ENCODE data around the gene SCEL. TPM values are rescaled to one million over a fixed set of nuclear protein-coding genes. Genes with fewer than 3 reads are reported as not detected.

The SCEL gene
- total and polyA plus RNA-seq, 2 experiments from 2014 or later = not detected

DNA sequence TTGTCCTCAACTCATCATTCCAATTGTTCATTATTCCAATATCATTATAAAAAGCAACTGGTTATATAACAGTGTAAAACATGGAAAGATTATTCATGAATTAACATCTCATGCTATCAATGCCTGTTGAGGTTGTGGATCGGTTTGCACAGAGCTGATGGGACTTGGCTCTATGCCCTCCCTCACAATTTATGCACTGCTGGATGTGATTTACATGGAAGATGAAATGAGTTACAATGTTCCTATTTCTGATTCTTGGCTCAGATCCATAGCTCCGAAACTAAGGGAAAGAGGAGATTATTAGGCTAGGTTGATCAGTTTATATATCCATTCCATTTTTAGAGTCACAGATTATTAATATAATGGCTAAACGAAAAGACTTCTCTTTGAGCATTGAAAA lies 38.6 kb downstream of the SCEL start (continued):
- TF ChIP-seq REST (IDR thresholded peaks at IDR 0.05; ENCODE audit: unreplicated experiment) (no peak), POLR2AphosphoS5 (IDR thresholded peaks at IDR 0.05; ENCODE audit: low read depth) (no peak), ZNF331 (CRISPR knock-in tag; IDR thresholded peaks at IDR 0.05; ENCODE audit: low read depth) (no peak), JUNB (IDR thresholded peaks at IDR 0.05; ENCODE audit: unreplicated experiment) (no peak), EZH2 (IDR thresholded peaks at IDR 0.05; ENCODE audit: low read depth, unreplicated experiment) (no peak), ZNF114 (CRISPR knock-in tag; IDR thresholded peaks at IDR 0.05) (no peak), STAT1 (IDR thresholded peaks at IDR 0.05; ENCODE audit: unreplicated experiment) (no peak)

DNA sequence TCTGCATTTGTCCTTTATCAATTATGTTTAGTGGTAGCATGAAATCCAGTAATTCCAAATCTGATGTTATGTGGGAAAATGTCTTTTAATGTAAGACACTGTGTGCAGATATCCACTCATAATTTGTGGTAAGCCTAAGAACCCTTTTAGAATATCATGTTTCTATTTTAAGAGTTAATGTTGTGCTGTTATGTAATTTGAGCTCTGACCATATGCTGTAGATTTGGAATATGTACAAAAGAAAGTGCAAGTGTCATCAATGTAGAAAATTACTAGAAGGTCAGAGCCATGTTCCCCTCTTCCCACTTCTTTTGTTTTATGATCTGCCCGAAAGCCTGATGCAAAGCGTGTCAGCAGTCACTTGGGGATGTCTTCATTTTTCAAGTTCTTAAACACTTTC lies 44.5 kb downstream of the SCEL start:
- Histone ChIP-seq H3K27me3 (ENCODE audit: insufficient read depth) (no peaks in the 10 kb centered on the region), H3F3A (replicated peaks; ENCODE audit: low read depth) (no peaks in the 10 kb centered on the region), H3K36me3 (ENCODE audit: insufficient read depth) (no peaks in the 10 kb centered on the region), H3K4me2 (no peak overlapping the region), H3K9me2 (ENCODE audit: insufficient read depth) (peaks cover 14% of the 10 kb centered on the region; the same call in 1 of the 2 replicates), H3K27ac (ENCODE audit: low read depth) (no peak overlapping the region), H2AFZ (peak overlapping the region; percentile 74; the same call in 1 of the 2 replicates), H3K4me3 (no peak overlapping the region), H4K20me1 (replicated peaks; ENCODE audit: insufficient read depth) (no peaks in the 10 kb centered on the region), H3K79me2 (replicated peaks; ENCODE audit: insufficient read depth) (no peaks in the 10 kb centered on the region), H3K4me1 (ENCODE audit: insufficient read depth) (no peaks in the 10 kb centered on the region)
- Mint-ChIP-seq H3K36me3 (ENCODE audit: low read depth) (no peaks in the 10 kb centered on the region), H3K9me3 (no peaks in the 10 kb centered on the region), H3K4me1 (no peaks in the 10 kb centered on the region), H3K27me3 (ENCODE audit: insufficient read depth, low read depth, poor library complexity) (no peaks in the 10 kb centered on the region), H3K27ac (no peak overlapping the region), H3K4me3 (no peak overlapping the region)
- DNase-seq (ENCODE audit: low spot score) (no peak), ATAC-seq (no peak)
- no peak for TF ChIP-seq STAT1 (IDR thresholded peaks at IDR 0.05; ENCODE audit: unreplicated experiment)
- TF ChIP-seq, protein P1, sequence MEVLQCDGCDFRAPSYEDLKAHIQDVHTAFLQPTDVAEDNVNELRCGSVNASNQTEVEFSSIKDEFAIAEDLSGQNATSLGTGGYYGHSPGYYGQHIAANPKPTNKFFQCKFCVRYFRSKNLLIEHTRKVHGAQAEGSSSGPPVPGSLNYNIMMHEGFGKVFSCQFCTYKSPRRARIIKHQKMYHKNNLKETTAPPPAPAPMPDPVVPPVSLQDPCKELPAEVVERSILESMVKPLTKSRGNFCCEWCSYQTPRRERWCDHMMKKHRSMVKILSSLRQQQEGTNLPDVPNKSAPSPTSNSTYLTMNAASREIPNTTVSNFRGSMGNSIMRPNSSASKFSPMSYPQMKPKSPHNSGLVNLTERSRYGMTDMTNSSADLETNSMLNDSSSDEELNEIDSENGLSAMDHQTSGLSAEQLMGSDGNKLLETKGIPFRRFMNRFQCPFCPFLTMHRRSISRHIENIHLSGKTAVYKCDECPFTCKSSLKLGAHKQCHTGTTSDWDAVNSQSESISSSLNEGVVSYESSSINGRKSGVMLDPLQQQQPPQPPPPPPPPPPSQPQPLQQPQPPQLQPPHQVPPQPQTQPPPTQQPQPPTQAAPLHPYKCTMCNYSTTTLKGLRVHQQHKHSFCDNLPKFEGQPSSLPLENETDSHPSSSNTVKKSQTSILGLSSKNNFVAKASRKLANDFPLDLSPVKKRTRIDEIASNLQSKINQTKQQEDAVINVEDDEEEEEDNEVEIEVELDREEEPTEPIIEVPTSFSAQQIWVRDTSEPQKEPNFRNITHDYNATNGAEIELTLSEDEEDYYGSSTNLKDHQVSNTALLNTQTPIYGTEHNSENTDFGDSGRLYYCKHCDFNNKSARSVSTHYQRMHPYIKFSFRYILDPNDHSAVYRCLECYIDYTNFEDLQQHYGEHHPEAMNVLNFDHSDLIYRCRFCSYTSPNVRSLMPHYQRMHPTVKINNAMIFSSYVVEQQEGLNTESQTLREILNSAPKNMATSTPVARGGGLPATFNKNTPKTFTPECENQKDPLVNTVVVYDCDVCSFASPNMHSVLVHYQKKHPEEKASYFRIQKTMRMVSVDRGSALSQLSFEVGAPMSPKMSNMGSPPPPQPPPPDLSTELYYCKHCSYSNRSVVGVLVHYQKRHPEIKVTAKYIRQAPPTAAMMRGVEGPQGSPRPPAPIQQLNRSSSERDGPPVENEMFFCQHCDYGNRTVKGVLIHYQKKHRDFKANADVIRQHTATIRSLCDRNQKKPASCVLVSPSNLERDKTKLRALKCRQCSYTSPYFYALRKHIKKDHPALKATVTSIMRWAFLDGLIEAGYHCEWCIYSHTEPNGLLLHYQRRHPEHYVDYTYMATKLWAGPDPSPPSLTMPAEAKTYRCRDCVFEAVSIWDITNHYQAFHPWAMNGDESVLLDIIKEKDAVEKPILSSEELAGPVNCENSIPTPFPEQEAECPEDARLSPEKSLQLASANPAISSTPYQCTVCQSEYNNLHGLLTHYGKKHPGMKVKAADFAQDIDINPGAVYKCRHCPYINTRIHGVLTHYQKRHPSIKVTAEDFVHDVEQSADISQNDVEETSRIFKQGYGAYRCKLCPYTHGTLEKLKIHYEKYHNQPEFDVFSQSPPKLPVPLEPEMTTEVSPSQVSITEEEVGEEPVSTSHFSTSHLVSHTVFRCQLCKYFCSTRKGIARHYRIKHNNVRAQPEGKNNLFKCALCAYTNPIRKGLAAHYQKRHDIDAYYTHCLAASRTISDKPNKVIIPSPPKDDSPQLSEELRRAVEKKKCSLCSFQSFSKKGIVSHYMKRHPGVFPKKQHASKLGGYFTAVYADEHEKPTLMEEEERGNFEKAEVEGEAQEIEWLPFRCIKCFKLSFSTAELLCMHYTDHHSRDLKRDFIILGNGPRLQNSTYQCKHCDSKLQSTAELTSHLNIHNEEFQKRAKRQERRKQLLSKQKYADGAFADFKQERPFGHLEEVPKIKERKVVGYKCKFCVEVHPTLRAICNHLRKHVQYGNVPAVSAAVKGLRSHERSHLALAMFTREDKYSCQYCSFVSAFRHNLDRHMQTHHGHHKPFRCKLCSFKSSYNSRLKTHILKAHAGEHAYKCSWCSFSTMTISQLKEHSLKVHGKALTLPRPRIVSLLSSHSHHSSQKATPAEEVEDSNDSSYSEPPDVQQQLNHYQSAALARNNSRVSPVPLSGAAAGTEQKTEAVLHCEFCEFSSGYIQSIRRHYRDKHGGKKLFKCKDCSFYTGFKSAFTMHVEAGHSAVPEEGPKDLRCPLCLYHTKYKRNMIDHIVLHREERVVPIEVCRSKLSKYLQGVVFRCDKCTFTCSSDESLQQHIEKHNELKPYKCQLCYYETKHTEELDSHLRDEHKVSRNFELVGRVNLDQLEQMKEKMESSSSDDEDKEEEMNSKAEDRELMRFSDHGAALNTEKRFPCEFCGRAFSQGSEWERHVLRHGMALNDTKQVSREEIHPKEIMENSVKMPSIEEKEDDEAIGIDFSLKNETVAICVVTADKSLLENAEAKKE (CRISPR knock-in tag; IDR thresholded peaks at IDR 0.05) = no peak
- no peak for TF ChIP-seq CTCF (conservative IDR thresholded peaks at IDR 0.05; ENCODE audit: low read depth in 2 of 2)
- no peak for TF ChIP-seq JUNB (IDR thresholded peaks at IDR 0.05; ENCODE audit: unreplicated experiment)
- TF ChIP-seq ZNF331 (CRISPR knock-in tag; IDR thresholded peaks at IDR 0.05; ENCODE audit: low read depth) = no peak
- no peak for TF ChIP-seq EZH2 (IDR thresholded peaks at IDR 0.05; ENCODE audit: low read depth, unreplicated experiment)
- TF ChIP-seq NANOG (IDR thresholded peaks at IDR 0.05; ENCODE audit: borderline replicate concordance) = no peak
- no peak for TF ChIP-seq POLR2AphosphoS5 (IDR thresholded peaks at IDR 0.05; ENCODE audit: low read depth)
- no peak for TF ChIP-seq EZH2phosphoT487 (IDR thresholded peaks at IDR 0.05; ENCODE audit: unreplicated experiment)
- TF ChIP-seq, protein P2, sequence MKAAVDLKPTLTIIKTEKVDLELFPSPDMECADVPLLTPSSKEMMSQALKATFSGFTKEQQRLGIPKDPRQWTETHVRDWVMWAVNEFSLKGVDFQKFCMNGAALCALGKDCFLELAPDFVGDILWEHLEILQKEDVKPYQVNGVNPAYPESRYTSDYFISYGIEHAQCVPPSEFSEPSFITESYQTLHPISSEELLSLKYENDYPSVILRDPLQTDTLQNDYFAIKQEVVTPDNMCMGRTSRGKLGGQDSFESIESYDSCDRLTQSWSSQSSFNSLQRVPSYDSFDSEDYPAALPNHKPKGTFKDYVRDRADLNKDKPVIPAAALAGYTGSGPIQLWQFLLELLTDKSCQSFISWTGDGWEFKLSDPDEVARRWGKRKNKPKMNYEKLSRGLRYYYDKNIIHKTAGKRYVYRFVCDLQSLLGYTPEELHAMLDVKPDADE (IDR thresholded peaks at IDR 0.05) = no peak
- TF ChIP-seq CREB1 (CRISPR knock-in tag; IDR thresholded peaks at IDR 0.05; ENCODE audit: low read depth) = no peak
- TF ChIP-seq ZNF114 (CRISPR knock-in tag; IDR thresholded peaks at IDR 0.05) = no peak
